ENCODE measurements around the gene MRPS18A. TPM values are rescaled to one million over a fixed set of nuclear protein-coding genes. Genes with fewer than 3 reads are reported as not detected.

Gene MRPS18A
- total and polyA plus RNA-seq, 2 of the 13 experiments (the other 11 are each of a cell fraction or from before 2014, with no cell fraction given), result 87.8 to 89.1 TPM

GRCh38 chr6:43717822-43718221 is 30.2 kb upstream of the MRPS18A start (continued):
- no peak for TF ChIP-seq ZMYM3 (CRISPR knock-in tag; IDR thresholded peaks at IDR 0.05)
- TF ChIP-seq NCOR1 (IDR thresholded peaks at IDR 0.05; ENCODE audit: borderline replicate concordance, low read length), result no peak

DNA sequence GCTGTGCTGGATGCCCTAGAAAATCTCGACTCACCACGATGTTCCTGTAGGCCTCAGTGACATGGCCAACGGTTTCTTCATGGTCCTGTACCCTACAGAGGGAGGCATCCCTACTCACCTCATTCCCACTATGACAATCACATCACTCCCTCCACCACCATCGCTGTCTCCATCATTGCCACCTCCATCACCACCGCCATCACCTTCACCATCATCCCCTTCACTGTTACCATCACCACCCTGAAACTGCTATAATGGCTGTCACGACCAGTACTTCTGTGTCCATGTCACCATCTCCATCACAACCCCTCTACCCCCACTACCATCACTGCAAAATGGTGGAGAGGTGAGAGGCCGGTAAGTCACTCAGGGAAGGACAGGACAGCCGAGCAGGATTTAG is 29.8 kb upstream of the MRPS18A start:
- DNase-seq (ENCODE audit: low spot score) (no peak), FAIRE-seq (no peak), ATAC-seq (no peak)
- no peaks in the 10 kb centered on the region for H3K79me2 ChIP-seq (ENCODE audit: insufficient read depth, low read length)
- CTCF ChIA-PET (ENCODE audit: low intra/inter-chr PET ratio, low total read pairs), result no interaction called here
- POLR2A ChIA-PET, result no interaction called here
- H3K27me3 ChIP-seq (ENCODE audit: control insufficient read depth in 1 of 2, insufficient read depth in 2 of 2, low read length in 2 of 2), result peaks cover 4 to 26% of the 10 kb centered on the region in 2 experiments; a peak in 3 of 5 replicates
- 48% methylated on average over 8 of the region's 8 CpGs for WGBS (ENCODE audit: low lambda C conversion rate)
- no peaks in the 10 kb centered on the region for H3K36me3 ChIP-seq (replicated peaks in 1 of 2; ENCODE audit: control insufficient read depth in 1 of 2, insufficient read depth in 2 of 2, low read length in 2 of 2)
- no peak for TF ChIP-seq ZNF460 (CRISPR knock-in tag; IDR thresholded peaks at IDR 0.05; ENCODE audit: borderline replicate concordance)
- no peak for TF ChIP-seq CREM (IDR thresholded peaks at IDR 0.05)
- TF ChIP-seq CREM (CRISPR knock-in tag; IDR thresholded peaks at IDR 0.05), result no peak
- TF ChIP-seq HCFC1 (IDR thresholded peaks at IDR 0.05; ENCODE audit: low read depth, low read length), result no peak
- no peak for TF ChIP-seq RERE (CRISPR knock-in tag; IDR thresholded peaks at IDR 0.05; ENCODE audit: low read depth)
- TF ChIP-seq ZSCAN9 (CRISPR knock-in tag; IDR thresholded peaks at IDR 0.05; ENCODE audit: borderline replicate concordance), result no peak
- no peak for TF ChIP-seq ZNF598 (CRISPR knock-in tag; IDR thresholded peaks at IDR 0.05; ENCODE audit: borderline replicate concordance)
- intact Hi-C loops (cut with micrococcal nuclease; ENCODE audit: unreplicated experiment), result no loop called here
- no peaks in the 10 kb centered on the region for H4K20me1 ChIP-seq (ENCODE audit: insufficient read depth, low read length)
- H3K9me3 ChIP-seq (ENCODE audit: low read length), result no peaks in the 10 kb centered on the region
- no peak overlapping the region for H3K9ac ChIP-seq (ENCODE audit: insufficient read depth, low read depth, low read length)
- no peak overlapping the region for H2AFZ ChIP-seq (ENCODE audit: low read length)
- H3K27ac ChIP-seq (ENCODE audit: extremely low read length, insufficient read depth, low read length), result no peak overlapping the region
- no TSS peak for BruUV-seq (replicated peaks)
- no peak overlapping the region for H3K4me3 ChIP-seq (replicated peaks in 1 of 3; ENCODE audit: insufficient read depth in 1 of 3, low read depth in 2 of 3, low read length in 3 of 3)
- in situ Hi-C loops (cut with HindIII; ENCODE audit: extremely low pct_ligation_motif_present, low pct_unique_long_range_greater_than_20kb), result no loop called here
- H3K4me2 ChIP-seq (ENCODE audit: low read depth, low read length), result no peak overlapping the region
- H3K4me1 ChIP-seq (ENCODE audit: insufficient read depth, low read length), result peaks cover 48% of the 10 kb centered on the region

All from HepG2 (cell line).